Bronchial epithelial cell (primary cell): ENCODE data around the gene FER. TPM values are rescaled to one million over a fixed set of nuclear protein-coding genes. Genes with fewer than 3 reads are reported as not detected.

Experiments used
- DNase-seq: peaks from one replicate; pipeline ENCODE4 v3.0.0-alpha.2; 2010; ENCODE audit warnings: low read depth
- FAIRE-seq: peaks from 2 replicates; lab custom pipeline; 2011; peaks lifted over from hg19 to GRCh38; lab: Jason Lieb, UNC
- H3K27me3 ChIP-seq: 2 replicates; pipeline ENCODE4 v1.5.1; 2011; ENCODE audit warnings: low read length; ENCODE audit not compliant: control insufficient read depth, insufficient read depth
- H3K36me3 ChIP-seq: 2 replicates; pipeline ENCODE4 v1.5.1; 2011; ENCODE audit warnings: low read length; ENCODE audit not compliant: control insufficient read depth, insufficient read depth
- H3K4me3 ChIP-seq: 2 replicates; pipeline ENCODE4 v1.5.1; 2011; ENCODE audit warnings: mild to moderate bottlenecking, low read depth, low read length, control low read depth
- CTCF ChIP-seq: IDR thresholded peaks from 2 replicates; pipeline ENCODE4 v1.5.1; 2011; ENCODE audit warnings: mild to moderate bottlenecking, moderate library complexity, low read length, control low read depth, inconsistent platforms; ENCODE audit not compliant: insufficient read depth, severe bottlenecking
- total RNA-seq: library from RNA; depleted of rRNA; stranded (reverse); fragments of >200 nt; gene quantifications from 2 replicates; pipeline ENCODE4 v1.2.1, GENCODE V29; 2014

FER gene
- total RNA-seq, 1 donor from 2014 or later = 23.7 TPM

DNA sequence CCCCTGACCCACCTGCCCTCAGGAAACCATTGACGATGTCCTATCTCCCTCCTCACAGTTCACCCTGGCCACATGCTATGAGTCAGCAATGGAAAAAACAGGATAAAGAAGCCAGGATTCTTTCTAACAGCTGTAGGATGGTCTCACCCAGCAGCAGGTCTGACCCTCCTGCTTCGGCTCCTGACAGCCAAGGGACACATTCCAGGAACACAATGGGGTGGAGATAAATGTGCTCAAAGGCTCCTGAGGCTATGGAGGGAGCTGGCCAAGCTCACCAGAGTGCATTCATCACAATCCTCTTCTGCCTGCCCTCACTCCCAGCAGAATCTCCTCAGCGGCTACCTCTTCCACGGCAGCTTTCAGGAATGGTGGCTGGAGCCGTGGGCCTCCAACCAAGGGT lies 491.8 kb downstream of the FER start:
- TF ChIP-seq CTCF = no peak
- Histone ChIP-seq H3K4me3 (no peak overlapping the region), H3K27me3 (no peaks in the 10 kb centered on the region), H3K36me3 (no peaks in the 10 kb centered on the region)
- FAIRE-seq (no peak), DNase-seq (no peak)

DNA sequence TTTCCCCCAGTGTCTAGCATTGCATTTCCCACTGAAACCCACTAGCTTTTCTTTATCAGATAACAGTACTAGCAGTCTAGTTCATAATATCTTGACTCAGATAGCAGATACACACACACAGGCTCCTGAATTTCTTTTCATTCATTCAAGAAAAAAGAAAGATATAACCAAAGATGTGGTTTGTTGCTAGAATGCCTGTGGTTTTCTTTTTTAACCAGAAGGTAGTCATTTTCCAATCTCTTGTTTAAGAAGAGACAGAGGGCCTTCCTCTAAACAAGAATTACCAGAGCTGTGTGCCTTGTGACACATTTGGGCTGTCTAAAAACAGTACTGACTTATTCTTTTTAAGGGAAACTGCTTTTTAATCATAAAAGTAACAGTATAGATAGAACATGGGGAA lies 494.8 kb downstream of the FER start:
- DNase-seq (no peak), FAIRE-seq (no peak)
- no peaks in the 10 kb centered on the region for H3K36me3 ChIP-seq
- no peak overlapping the region for H3K4me3 ChIP-seq
- TF ChIP-seq CTCF = no peak
- no peaks in the 10 kb centered on the region for H3K27me3 ChIP-seq

DNA sequence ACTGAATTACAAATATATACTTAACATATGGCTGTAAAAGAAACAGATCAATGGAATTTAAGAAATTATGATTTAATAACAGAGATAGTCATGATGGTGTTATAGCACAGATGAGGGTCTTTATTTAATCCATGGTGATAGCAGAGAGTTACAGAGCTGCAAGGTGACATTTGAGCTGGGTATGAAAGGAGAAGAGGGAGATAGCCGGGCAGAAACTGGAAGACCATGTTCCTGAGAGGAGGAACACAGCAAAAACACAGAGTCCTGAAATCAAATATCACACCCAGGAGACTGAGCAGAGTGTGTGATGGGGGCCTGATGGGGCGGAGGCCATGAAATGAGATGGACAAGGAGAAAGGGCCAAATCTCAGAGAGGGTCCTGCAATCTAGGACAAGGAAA lies 498.7 kb downstream of the FER start:
- FAIRE-seq (no peak), DNase-seq (no peak)
- Histone ChIP-seq H3K36me3 (no peaks in the 10 kb centered on the region), H3K4me3 (no peak overlapping the region), H3K27me3 (no peaks in the 10 kb centered on the region)
- TF ChIP-seq CTCF = no peak
